Coronary artery (tissue), 2 donors: ENCODE measurements around the gene ACBD4.
A peak's percentile ranks its signal among the peaks of the same experiment; 100 is the strongest.

Source experiments
- DNase-seq: peaks from one replicate; pipeline ENCODE4 v3.0.0-alpha.2; 2017; ENCODE audit warnings: low spot score
- H3K27ac ChIP-seq, 2 donors: fragments of 200-600 bp; sonication (generic); one replicate each; pipeline ENCODE4 v1.5.1; 2016 to 2019
- H3K4me3 ChIP-seq: fragments of 200-600 bp; sonication (generic); 2 replicates; pipeline ENCODE4 v1.5.1; 2016; ENCODE audit warnings: mild to moderate bottlenecking, moderate library complexity
- CTCF ChIP-seq: fragments of 200-600 bp; sonication (generic); IDR thresholded peaks from one replicate; pipeline ENCODE4 v1.5.1; 2019; ENCODE audit warnings: antibody characterized with exemption

Gene ACBD4

GRCh38 chr17:45156242-45156641 lies 20.8 kb downstream of the ACBD4 start:
- no peak for DNase-seq
- H3K27ac ChIP-seq, result no peak overlapping the region
- TF ChIP-seq CTCF, result no peak
- H3K4me3 ChIP-seq, result no peak overlapping the region

DNA sequence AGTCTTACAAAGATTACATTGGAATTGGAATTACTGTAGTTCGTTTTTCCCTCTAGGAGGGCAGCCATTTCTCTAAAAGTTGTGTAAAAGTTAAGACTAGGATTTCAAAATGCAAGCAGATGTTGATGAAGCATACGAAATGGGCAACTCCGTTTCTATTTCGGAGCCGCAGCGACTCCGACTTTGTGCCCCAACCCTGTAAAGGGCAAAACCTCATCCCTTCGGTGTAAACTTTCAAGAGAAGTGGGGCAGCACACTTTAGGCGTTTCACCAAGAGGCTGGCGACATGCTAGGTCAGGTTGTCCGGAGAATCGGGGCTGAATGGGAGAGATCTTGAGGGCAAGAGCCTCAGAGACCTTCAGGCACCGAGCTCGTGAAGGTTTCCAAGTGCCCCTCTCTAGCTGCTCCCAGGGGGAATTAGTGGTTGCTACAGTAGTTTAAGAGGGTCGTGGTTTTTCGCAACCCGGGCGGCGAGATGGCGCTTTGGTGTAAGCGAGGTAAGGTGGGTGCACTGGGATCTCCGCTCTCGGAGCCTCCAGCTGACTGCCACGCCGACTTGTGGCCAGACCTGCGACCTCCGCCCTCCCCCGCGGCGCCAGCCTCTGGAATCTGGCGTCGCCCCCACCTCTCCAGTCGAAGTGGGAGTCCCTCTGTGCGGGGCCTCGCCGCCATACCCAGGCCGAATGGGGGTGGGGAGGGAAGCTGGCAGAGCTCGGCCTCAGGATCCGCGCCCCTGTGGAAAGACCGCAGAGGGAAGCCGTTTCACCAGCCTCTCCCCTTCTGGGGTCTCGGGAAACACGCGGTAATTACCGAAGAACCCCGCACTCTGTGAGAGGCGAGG lies 25.2 kb downstream of the ACBD4 start:
- DNase-seq, result peak; percentile 88
- no peak for TF ChIP-seq CTCF
- Histone ChIP-seq H3K27ac (peak overlapping the region; percentile 99 to 100), H3K4me3 (peak overlapping the region; percentile 88)

GRCh38 chr17:45161288-45162024 lies 26.0 kb downstream of the ACBD4 start, which contains the start of gene HEXIM2:
HEXIM2 (plus strand) TSS chr17:45161875; CDS start chr17:45162794, 919 bp downstream.
- Histone ChIP-seq H3K27ac (peak within 1 kb of the TSS; percentile 99 to 100), H3K4me3 (peak within 1 kb of the TSS; percentile 88)
- no peak for TF ChIP-seq CTCF
- DNase-seq, result peak; percentile 100

DNA sequence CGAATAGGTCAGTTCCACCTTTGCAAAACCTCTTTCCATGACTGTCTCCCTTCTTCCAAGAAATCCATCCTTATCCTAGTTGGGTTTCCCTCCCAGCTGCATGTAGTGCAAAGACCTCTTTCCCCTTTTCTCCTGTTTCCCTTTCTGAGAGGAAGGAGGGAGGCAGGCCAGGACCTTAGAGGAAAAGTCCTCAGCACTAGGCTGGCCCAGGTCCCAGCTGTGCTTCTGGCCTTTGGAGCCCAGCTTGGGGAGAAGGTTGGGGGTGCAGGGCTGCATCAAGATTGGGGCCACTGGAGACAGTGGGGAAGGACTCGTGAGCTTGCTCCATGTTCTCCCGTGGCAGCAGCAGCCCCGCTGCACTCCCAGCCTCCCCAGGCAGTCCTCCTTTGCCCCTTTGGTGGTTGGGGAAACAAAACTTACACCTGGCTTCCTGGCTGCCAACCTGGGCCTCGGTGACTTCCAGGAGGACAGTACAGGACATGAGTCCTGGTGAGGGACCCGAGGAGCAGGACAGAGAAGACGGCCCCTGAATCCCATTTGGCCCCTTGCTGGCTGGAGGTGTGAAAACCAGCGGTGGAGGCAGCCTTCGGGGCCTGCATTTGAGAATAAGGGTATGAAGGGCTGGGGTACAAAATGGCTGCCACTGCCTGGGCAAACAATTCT lies 26.7 kb downstream of the ACBD4 start:
- Histone ChIP-seq H3K27ac (peak overlapping the region in 1 of 2 donors; percentile 76), H3K4me3 (peak overlapping the region; percentile 64)
- TF ChIP-seq CTCF, result no peak
- no peak for DNase-seq

DNA sequence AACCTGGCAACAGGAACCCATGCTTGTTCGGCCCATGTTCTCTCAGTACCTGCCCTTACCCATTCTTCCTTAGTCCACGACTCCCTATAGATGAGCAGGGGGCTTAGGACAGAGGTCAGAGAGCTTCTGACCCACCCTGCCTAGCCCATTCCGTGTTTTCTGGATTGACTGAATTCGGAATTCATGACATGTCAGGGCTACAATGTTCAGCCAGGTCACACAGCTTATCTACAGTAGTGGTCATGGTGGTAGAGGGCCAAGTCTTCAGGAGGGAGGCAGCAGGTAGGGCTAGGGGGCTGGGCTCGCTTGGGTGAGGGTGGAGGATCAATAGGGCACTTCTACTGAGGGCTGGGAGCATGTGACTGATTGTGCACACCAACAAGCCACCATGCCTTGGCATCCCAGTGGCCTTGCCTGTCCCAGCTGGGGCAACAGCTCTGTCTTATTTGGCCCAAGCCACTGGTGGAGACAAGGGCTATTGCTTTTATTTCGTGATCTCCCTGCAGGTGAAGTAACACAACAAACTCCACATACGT lies 29.3 kb downstream of the ACBD4 start:
- no peak for DNase-seq
- peak overlapping the region in 1 of 2 donors; percentile 29 for H3K27ac ChIP-seq

More for the DNA sequence above, 29.3 kb downstream of the ACBD4 start:
- no peak for TF ChIP-seq CTCF
- H3K4me3 ChIP-seq, result no peak overlapping the region
